Superior temporal gyrus (tissue), 1 donor: ENCODE measurements around the gene RABL2A.
"Not testable (repeated sequence)": the region's sequence is repeated elsewhere in the genome, so short reads cannot be mapped to it uniquely, and the experiment has no call there.

Experiments
- DNase-seq: peaks from one replicate; pipeline ENCODE4 v3.0.0-alpha.2; 2016; ENCODE audit errors: extremely low spot score

The RABL2A gene

GRCh38 chr2:113685471-113685870, 58.4 kb downstream of the RABL2A start:
- DNase-seq: no peak

- no peak for DNase-seq
These were observed 59.5 kb downstream of the RABL2A start for GRCh38 chr2:113686537-113686936.

GRCh38 chr2:113690871-113691270, 63.8 kb downstream of the RABL2A start:
- not testable (repeated sequence) for DNase-seq
